ENCODE results near the gene CFTR.
"Not testable (repeated sequence)": the region's sequence is repeated elsewhere in the genome, so short reads cannot be mapped to it uniquely, and the experiment has no call there.

The CFTR gene

DNA sequence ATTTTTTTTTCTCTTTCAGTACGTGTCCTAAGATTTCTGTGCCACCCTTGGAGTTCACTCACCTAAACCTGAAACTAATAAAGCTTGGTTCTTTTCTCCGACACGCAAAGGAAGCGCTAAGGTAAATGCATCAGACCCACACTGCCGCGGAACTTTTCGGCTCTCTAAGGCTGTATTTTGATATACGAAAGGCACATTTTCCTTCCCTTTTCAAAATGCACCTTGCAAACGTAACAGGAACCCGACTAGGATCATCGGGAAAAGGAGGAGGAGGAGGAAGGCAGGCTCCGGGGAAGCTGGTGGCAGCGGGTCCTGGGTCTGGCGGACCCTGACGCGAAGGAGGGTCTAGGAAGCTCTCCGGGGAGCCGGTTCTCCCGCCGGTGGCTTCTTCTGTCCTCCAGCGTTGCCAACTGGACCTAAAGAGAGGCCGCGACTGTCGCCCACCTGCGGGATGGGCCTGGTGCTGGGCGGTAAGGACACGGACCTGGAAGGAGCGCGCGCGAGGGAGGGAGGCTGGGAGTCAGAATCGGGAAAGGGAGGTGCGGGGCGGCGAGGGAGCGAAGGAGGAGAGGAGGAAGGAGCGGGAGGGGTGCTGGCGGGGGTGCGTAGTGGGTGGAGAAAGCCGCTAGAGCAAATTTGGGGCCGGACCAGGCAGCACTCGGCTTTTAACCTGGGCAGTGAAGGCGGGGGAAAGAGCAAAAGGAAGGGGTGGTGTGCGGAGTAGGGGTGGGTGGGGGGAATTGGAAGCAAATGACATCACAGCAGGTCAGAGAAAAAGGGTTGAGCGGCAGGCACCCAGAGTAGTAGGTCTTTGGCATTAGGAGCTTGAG is at the start of gene CFTR:
TSS of gene CFTR (plus strand) at position 801 of the 830 bp plus-strand sequence. CDS start 70 bp downstream, outside the sequence.
- DNase-seq = no peak

DNA sequence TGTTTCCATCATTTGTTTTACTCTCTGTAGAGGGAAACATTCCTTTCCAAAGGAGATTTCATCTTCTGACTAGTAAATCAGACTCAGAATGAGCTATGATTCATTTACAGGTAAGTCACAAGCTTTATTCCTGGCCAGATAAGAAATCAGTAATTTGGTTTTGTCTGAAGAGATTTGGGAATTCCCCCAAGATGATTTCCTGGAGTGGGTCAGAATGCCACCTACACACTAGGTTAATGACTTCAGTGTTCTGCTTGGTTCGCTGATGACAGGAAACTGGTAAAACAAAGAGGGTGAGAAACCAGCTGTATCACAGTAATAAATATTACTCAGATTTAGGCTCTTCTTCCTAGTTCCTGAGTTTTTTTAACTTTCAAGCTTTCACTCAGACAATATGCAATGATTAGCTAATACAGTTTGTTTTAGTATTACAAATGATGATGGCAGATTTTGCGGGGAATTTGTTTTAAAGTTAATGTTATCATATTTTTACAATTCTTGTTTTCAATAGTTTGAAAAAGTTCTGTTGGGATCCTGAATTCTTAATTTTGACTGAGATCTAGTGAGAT is 44.3 kb upstream of the CFTR start:
- no peak for DNase-seq

DNA sequence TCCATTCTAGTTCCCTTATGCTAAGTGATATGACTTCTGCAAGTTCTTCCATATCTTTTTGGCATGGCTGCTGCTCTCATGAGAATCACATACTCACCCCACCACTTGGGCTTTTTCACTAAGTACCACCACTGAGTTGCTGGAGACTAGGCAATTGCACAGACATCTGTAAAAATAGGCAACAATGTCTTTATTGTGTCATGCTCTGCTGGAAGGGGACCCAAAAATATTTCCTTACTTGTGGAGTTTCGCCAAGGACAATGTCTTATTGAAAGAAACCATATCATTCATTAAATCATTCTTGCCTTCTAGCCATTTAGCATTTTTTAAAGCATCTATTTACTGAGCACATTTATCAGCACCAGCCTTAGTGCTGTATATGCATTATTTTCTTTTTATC is 35.2 kb upstream of the CFTR start:
- DNase-seq = no peak

DNA sequence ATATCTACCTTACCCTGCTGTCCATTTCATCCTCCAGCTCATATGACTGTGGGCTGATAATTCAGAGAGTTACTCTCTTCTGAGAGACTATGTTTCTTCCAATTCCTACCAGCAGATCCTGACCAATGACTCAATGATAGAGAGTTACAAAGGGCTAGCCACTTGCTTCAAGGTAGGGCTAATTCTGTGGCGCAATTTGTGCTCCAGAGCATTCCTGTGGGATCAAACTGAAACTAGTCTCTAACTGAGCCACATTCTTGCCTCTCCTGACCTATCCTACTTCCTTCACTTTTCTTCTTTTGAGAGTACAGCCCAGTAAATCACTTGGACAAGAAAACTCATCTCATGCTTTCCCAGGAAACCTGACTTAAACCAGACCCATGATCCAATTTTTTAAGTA is 34.6 kb upstream of the CFTR start:
- DNase-seq = no peak

DNA sequence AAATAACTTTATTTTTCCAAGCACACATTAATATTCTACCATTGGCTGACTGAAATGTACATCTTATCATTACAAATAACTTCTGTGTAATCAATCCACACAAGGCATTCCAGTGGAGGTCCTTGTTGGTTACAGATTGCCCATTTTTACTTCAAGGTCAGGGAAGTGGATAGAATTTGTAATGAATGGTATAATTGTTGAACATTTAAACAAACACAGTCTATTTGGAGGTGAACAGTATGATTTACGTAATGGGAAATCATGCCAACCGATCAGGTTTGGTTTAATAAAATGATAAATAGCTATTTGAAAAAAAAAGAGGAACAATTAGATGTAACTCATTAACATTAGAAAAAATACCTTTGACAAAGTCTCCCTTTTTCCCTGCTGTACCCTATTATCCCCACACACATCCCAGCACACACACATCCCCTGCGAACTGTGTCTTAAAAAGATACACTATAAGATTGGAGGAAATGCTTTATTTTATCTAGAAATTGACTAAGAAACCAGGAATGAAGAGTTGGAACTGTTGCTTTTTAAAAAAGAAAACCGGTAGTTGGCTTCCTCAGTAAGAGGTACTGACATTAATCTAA is 33.5 kb upstream of the CFTR start:
- DNase-seq = no peak

DNA sequence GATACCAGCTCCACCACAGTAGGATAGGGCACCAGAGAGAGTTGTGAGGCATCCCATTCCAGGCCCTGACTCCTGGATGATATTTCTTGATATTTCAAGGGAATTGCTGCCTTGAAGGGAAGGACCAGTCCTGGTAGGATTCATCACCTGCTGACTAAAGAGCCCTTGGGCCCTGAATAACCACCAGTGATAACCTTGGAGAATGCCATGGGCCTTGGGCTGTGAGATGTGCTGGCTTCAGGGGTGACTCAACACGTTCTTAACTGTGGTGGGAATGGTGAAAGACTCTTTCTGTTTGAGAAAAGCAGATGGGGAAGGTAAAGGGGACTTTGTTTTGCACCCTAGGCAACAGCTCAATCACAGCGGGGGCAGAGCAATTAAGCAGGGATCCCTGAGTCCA is 31.2 kb upstream of the CFTR start:
- DNase-seq = no peak

DNA sequence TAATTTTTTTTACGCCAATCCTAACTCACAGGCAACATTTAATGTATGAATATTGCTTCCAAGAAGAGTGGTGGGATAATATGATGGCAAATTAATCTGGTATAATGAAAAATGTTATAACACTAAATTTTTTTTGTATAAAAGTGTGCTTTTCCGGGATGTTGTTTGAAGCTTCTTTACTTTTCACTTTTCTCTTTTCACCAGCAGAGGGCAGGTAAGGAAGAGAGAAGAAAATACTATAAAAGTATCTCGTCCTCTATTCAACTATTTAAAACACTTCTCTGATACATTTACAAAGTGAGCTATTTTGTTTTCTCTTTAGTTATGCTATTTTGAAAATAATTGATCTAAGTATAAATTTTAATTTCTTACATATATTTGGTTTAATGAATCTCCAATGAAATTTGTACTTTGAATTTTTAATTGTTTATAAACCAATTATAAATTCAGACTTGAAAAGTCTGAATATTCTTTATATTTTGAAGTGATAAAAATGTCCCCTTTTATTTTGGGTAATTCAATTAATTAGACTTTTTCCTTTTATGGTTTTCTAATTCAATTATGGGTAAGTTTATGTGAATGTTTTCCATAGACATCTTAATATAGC is 20.7 kb upstream of the CFTR start:
- no peak for DNase-seq

DNA sequence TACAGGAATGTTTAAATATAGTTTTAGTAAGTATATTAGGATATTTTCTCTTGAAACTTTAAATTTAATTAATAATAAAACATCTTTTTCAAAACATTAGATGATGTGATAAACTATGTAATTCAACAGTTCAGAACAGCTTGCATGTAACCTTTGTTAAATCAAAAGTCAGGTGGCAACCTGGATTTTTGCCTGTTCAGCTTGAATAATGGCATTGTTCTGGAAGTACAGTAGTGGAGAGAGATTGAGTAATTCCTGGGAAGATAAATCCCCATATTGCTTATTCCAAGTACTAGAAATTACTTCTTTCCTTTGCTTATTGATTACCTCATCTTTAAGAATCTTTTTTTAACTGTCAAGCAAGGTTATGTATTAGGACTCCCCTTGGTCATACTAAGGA is 20.1 kb upstream of the CFTR start:
- no peak for DNase-seq

DNA sequence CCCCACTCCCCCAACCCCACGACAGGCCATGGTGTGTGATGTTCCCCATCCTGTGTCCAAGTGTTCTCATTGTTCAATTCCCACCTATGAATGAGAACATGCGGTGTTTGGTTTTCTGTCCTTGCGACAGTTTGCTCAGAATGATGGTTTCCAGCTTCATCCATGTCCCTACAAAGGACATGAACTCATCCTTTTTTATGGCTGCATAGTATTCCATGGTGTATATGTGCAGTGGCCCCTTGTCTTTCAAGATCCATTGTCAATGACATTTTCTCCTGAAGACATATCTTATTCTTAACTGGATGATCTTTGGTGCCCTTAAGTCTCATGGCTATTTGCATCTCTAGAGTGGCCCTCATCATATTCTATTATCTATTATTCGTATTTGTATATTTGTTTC is 19.0 kb upstream of the CFTR start:
- not testable (repeated sequence) for DNase-seq

DNA sequence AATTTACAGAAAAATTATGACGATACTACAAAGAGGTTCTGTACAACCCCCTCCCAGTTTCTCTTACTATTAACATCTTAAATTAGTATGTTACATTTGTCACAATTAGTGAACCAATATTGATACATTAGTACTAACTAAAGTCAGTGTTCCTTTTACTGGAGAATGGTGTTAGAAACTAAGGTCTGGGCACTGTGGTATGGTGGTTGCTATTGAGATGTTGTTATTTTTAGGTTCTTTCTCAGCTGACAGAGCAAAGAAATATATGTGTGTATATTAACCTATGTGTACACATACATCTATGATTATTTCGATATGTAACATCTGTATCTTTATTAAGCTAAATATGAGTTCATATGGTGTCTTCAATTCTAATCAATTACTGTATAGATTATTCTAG is 11.7 kb upstream of the CFTR start:
- DNase-seq = no peak

DNA sequence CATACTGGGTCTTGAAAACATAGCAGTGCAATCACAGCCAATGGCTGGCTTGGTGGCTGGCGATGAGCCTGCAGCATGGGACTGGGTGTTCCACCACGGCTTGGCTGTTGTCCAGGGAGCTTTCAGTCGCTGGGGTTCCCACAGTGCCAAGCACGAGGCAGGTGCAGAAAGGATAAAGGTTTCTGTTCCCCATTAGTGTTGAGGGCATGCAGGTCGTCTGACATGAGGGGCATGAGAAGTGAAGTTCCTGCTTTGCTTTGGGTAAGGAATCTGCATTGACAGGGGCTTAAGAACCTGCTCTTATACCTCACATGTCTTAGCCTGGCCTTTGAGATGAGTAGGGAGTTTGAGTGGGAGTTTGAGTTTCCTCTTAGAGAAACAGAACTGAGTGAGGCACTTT is 9.0 kb upstream of the CFTR start:
- DNase-seq = no peak

DNA sequence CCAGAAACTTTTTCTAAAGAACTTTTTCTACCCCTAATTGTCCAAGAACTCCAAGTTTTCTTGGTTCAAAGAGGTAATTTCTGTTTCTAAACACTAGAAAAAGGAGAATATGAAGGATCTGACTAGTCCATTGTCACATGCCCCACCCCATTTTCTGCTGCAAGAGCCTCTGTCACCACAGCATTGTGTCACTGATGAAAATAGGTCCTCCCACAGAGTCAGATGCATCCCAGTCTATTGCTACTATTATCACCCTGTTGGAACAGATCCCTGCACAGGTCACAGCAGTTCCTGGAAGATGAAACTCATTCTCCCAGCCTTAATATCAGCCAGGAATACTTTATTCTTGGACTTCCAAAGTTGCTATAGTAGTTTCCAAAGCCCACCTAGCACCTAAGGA is 7.5 kb upstream of the CFTR start:
- no peak for DNase-seq

DNA sequence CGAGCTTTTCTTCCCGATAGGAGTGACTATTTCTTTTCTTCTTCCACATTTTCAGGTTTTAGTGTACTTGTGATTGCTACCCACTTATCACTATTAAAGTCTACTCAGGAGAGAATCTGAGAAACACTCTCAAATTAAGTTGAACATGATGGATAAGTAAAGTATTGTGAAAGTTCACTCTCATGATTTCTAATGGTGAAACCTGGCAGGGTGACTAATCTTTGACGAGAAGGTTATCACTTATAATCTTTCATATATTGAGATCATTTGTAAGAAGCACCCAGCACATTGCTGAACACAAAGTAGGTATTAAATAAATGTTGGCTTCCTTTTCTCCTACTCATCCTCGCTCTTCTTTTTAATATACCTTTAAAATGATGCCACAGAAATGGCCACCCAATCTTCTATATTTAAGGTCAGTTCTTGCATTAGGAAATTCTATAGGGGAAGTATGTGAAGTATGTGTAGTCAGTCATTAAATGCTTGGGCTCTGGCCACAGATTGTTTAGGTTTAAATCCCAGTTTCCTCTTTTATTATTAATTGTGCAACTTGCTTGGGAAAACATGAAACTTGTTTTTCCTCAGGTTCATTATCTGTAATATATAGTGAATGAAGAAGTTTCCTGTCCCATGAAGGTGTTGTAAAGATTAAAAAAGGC is 3.1 kb upstream of the CFTR start:
- DNase-seq = no peak

DNA sequence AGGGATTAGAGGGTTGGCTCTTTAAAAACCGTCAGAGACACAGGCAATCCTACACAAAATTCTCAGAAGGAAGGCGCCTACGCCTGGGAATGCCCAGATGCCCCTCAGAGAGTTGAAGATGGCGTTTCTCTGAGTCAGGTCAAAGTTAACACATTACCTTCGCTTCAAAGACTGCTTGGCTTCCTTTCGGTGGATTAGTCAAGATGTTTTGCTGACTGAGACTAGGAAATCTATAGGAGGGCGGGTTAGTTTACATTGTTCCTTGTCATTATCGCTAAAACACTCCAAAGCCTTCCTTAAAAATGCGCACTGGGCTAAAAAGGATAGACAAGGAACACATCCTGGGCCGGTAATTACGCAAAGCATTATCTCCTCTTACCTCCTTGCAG is 995 bp upstream of the CFTR start:
- DNase-seq = no peak

DNA sequence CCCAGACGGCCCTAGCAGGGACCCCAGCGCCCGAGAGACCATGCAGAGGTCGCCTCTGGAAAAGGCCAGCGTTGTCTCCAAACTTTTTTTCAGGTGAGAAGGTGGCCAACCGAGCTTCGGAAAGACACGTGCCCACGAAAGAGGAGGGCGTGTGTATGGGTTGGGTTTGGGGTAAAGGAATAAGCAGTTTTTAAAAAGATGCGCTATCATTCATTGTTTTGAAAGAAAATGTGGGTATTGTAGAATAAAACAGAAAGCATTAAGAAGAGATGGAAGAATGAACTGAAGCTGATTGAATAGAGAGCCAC is 184 bp downstream of the CFTR start:
- DNase-seq = no peak

DNA sequence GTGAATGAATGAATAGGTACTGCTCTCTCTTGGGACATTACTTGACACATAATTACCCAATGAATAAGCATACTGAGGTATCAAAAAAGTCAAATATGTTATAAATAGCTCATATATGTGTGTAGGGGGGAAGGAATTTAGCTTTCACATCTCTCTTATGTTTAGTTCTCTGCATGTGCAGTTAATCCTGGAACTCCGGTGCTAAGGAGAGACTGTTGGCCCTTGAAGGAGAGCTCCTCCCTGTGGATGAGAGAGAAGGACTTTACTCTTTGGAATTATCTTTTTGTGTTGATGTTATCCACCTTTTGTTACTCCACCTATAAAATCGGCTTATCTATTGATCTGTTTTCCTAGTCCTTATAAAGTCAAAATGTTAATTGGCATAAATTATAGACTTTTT is 1.2 kb downstream of the CFTR start:
- DNase-seq = no peak

DNA sequence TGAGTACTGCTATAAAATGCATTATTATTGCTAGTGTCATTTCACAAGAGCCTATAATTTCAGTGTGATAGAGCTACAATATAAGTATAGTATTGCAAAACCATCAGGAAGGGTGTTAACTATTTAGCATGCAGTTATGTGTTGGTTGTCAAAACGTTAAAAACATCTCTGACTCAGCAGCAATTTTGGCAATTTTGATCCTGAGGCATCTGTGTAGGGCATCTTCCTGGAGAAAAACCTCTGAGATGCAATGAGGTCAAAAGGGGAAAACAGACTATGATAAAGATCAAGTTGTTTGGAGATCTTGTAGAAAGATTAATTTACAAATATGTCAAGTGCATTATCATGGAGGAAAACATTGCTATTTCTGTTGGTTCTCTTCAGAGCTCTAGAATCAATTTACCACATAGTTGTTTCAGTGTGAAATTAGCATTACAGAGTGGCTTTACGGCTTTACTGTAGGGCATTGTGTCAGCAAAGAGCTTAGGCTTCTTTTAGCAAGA is 5.3 kb downstream of the CFTR start:
- no peak for DNase-seq

DNA sequence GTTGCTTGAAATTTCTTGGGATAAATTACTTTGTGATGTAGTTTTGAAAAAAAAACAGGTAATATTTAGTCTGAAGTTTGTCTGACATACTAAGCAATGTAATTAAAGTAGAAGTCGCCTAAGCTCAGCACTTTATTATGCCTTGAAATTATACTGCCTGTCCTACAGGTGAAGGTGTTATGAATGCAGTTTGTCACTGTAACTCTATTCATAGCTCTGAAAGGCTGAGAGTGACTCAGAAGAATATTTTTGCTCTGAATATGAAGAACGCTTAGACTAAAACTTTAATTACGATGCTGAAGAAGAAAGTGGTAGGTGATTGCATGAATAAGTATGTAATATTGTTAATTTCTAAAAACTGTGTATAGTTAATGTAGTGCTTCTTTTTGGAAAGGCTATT is 9.2 kb downstream of the CFTR start:
- no peak for DNase-seq

DNA sequence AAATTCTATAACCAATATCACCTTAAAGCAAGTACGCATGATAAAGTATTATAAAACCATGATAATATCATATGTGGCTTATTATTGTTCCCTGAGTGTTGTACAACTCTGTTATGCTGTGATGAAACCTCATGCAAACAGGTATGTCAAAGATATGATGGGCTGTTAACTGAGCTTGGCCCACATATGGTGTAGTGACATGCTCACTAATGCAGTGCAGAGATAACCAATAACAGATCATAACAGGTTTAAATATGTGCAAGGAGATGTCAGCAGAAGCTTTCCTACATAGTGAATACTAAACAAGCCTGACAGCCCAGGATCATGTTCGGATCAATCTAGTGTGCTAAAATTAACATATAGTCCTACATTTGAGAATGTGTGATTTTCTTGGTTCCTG is 9.6 kb downstream of the CFTR start:
- no peak for DNase-seq

DNA sequence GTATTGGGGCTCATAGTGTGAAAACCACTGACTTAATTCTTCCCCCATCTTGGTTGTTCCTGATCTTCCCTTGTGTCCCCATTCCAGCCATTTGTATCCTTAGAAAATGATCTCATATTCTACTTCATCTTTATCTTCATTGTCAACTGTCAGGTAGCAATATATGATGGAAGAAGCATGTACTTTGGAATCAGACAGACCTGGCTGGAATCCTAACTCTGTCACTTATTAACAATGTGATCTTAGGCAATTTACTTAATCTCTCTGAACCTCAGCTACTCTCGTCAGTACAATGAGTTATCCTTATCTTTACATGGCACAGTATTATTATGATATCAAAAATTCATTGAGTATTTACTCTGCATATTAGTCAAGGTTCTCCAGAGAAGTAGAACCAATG is 10.1 kb downstream of the CFTR start:
- no peak for DNase-seq

DNA sequence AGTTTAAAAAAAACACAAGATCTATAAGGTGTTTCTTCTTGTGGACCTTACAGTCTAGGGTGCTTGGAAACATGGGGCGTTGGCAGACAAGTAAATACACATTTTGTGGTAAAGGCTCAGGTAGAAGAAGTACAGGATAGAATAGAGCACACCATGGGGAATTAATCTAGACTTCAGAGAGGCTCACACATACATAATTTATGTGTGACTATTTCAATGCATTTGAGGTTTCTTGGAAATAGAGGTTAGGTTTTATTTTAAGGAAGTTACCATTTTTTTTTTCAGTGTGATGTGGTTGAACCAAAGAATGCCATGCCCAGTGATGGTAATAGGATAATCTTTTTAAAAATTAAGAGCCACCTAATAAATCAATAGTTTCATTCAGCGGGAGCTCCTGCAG is 12.8 kb downstream of the CFTR start:
- no peak for DNase-seq

DNA sequence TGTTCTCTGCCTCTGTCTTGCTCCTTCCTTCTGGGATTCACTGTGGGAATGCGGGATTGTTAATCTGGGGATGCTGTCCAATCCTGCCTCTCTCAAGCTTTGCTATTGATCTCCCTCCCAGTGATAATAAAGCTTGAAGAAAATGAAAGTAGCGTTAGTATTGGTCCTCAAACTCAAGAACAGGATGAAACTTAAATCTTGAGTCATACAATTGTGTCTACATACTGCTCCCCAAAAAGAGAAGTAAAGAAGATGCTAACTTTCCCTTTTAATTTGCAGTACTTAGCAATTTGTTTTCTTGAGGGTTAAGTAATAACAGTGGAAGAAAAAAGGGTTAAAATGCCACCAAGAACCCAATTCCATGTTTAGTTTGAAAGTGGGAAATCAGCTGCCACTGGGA is 13.6 kb downstream of the CFTR start:
- no peak for DNase-seq

DNA sequence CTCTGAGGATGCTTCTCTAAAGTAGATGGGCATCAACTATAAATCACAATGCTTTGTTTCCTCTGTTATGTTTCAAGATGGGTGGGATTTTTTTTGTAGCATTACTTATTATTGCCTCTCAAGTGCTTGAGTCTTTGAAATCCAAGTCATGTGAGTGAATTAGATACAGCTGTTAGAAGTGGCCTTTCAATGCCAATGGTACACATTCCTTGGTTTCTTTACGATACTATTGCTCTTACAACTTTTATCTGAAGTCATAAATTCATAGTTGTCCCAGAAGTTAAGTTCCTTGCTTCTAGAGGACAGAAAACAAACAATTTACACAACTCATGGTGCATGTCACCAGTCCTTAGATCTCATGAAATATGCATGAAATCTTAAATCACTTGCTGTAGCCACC is 15.5 kb downstream of the CFTR start:
- no peak for DNase-seq

DNA sequence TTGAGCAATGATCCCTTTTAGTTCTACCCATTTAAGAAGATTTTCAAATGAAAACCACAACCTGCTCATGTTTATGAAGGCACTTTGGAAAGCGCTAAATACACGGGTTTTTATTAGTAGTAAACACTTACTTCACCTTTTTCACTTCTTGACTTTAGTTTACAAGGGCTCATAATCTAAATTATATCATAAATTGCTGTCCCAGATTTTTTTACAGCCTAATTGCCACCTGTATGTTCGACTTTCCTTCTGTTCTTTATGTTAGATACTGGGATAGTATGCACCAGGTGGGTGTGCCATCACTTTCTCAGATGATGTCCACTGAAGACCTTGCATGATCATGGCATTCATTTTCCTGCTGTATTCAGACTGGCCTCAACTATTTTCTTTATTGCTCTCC is 22.5 kb downstream of the CFTR start:
- no peak for DNase-seq

All from activated T-cell treated with anti-CD3 and anti-CD28 coated beads, Interleukin-2, amount 50 U/mL, for 1 hour (primary cell).